ENCODE data around the gene DNAJC5G.
"Not testable (repeated sequence)": the region's sequence is repeated elsewhere in the genome, so short reads cannot be mapped to it uniquely, and the experiment has no call there.

Gene DNAJC5G

GRCh38 chr2:27255187-27255586, 20.0 kb upstream of the DNAJC5G start:
- DNase-seq = no peak

GRCh38 chr2:27255660-27256059, 19.6 kb upstream of the DNAJC5G start:
- no peak for DNase-seq

- no peak for DNase-seq
Observed at GRCh38 chr2:27256855-27257454, 18.3 kb upstream of the DNAJC5G start.

GRCh38 chr2:27258051-27258450, 17.2 kb upstream of the DNAJC5G start:
- no peak for DNase-seq

DNA sequence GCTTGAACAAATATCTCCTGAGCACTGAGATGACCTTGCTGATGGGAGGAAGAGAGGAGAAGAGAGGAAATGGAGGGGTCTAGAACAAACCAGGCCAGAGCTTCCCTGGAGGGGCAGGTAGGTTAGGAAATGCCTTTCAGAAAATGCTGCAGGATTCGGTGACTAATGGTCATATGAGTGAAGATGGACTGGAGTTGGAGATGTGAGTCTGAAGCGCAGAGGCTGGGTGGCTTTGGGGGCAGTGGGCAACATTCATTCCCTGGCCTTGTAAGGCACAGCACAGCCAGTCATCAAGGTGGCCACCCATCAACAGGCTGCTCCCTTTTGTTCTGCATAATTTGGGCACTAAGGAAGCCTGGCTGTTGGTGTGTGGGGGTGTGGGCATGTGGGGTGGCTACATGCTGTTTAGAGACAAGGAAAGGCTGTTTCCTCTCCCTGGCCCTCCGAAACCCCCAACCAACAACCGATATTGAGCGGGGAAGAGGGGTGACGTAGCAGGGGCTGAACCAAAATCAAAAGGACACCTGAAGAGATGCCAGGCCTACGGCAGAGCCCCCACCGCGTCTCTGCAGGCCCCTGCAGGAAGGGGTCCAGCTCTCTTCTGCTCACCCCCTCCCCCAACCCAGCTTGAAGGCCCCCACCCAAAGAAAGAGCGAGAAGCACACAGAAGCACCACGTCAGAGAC, 13.8 kb upstream of the DNAJC5G start:
- no peak for DNase-seq

- no peak for DNase-seq
Observed at GRCh38 chr2:27261926-27262298, 13.3 kb upstream of the DNAJC5G start.

- peak in 1 of 14 donors; percentile 8 for DNase-seq
Observed at GRCh38 chr2:27262379-27263286, 12.6 kb upstream of the DNAJC5G start, which contains the start of gene SLC30A3. TSS of gene SLC30A3 (minus strand) at chr2:27263047. CDS start at chr2:27262906, 141 bp downstream.

- no peak for DNase-seq
Observed at GRCh38 chr2:27263287-27264252, 11.7 kb upstream of the DNAJC5G start.

DNA sequence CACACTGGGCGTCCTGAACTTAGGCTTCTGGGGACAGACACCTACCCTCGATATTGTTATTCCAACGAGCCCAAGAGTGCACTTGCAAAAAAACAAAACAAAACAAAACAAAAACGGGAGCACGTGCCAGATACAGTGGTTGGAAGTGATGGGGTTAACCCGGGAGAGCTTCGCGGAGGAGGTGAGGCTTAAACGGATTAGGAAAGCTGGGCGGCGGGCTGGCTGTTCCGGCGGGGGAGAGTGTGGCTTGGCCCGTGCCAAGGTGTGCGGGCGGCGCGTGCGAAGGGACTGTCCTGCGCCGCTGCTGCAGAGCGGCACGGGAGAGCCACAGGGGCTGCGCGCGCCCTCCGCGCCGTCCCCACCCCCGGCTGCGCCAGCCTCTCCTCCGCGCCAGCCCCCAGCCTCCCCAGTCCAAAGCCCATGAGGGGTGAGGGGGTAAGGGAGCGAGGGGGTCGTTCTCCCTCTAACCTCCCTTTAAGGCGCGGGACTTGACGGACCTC, 10.9 kb upstream of the DNAJC5G start:
- no peak for DNase-seq

GRCh38 chr2:27264753-27265535, 10.3 kb upstream of the DNAJC5G start:
- DNase-seq = peak in 4 of 14 donors; percentile 4 to 18 (median 4)

- DNase-seq = no peak
Observed at GRCh38 chr2:27265536-27265870, 9.7 kb upstream of the DNAJC5G start.

GRCh38 chr2:27268296-27268695, 6.9 kb upstream of the DNAJC5G start:
- DNase-seq = not testable (repeated sequence)

GRCh38 chr2:27270131-27270530, 5.1 kb upstream of the DNAJC5G start:
- no peak for DNase-seq

- no peak for DNase-seq
Observed at GRCh38 chr2:27270670-27271069, 4.6 kb upstream of the DNAJC5G start.

DNA sequence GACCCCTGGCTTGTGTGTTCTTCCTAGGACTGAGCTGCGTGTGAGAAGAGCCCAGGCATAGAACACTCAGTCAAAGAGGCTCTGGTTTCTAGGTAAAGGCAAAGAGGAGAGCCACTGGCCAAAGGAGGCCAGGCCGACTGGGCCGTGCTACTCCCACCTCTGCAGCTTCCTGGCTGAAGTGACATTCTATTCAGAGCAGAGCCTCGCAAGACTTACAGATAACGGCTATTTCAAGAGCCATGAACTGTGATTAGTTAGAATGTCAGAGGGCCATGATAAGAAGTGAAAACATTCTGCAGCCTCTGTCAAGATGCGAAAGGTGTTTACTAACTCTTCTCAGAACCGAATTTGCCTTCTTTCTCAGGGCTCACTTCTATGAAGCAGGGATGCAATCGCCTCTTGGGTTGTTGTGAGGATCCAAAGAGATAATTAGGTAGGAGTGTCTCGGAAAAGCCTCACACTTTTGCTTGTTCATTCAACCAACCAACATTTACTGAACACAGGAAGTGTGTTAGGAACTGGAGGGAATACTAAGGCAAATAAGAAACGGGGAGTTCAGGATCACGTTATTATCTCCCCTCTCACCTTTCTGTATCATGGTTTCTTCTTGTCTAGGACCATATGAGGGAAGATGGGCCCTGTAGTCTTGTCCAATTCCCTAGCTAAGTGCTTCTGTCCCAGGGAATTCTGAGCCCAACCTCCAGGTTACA, 3.4 kb upstream of the DNAJC5G start:
- DNase-seq = no peak

DNA sequence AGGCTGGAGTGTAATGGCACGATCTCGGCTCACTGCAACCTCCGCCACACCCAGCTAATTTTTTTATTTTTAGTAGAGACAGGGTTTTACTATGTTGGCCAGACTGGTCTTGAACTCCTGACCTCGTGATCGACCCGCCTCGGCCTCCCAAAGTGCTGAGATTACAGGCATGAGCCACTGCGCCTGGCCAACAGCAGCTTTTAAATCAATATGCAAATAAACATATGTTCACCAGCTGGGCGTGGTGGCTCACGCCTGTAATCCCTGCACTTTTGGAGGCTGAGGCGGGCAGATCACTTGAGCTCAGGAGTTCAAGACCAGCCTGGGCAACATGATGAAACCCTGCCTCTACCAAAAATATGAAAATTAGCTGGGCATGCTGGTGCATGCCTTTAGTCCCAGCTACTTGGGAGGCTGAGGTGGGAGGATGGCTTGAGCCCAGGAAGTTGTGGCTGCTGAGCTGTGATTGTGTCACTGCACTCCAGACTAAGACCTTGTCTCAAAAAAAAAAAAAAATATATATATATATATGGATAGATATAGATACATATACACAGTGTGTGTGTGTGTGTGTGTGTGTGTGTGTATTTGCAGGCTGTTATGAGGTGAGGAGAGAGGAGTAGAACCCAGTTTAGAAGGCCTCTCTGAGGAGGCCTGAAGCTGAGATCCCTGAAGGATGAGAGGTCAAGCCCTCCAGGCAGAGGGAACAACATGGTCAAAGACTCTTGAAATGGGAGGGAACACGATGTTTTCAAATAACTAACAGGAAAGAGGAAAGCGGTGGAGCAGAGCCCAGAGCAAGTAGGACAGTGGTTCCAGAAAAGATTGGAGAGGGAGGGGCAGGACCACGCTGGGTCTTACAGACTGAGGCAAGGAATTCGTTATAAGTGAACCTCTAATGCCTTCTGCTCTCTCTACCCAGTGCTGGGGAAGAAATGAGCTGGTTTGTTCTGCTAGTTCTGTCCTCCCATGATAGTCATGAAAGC, 2.4 kb upstream of the DNAJC5G start:
- not testable (repeated sequence) for DNase-seq

DNA sequence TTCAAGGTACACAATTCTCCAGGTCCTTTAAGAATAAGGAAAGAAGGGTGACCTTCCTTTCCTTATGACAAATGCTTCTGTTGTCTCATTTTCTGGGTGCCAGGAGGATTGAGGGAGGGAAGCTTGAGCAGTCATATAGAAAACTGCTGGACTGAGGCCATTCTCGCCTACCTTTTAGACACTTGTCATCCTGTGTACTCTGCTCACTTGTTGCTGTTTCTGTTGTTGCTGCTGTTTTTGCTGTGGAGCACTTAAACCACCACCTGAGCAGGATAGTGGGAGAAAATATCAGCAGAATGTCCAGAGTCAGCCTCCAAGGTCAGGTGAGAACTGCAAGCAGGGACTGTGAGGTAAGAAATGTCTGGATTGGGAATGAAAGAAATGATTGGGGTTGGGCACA, 2.8 kb downstream of the DNAJC5G start:
- no peak for DNase-seq

GRCh38 chr2:27280826-27281225, 5.6 kb downstream of the DNAJC5G start:
- no peak for DNase-seq

GRCh38 chr2:27281442-27281841, 6.2 kb downstream of the DNAJC5G start:
- DNase-seq = no peak

Data from C1 segment of cervical spinal cord (tissue), 14 donors.